Uterus (tissue), 2 donors: ENCODE data around the gene PTPRQ.

Experiments used
- POLR2A ChIP-seq, 2 donors: fragments of 450-650 bp; IDR thresholded peaks; one replicate each; pipeline ENCODE4 v1.6.1; 2016; ENCODE audit warnings: antibody characterized with exemption in 2 of 2, mild to moderate bottlenecking in 1 of 2, moderate library complexity in 1 of 2
- TF ChIP-seq, protein P1 (sequence below), 4 experiments: fragments of 200-600 bp in 2 of 4; fragments of 450-650 bp in 2 of 4; sonication (generic) in 2 of 4; IDR thresholded peaks; one replicate each; pipeline ENCODE4 v1.5.1; 2016 to 2019; ENCODE audit warnings: antibody characterized with exemption in 4 of 4, mild to moderate bottlenecking in 2 of 4, moderate library complexity in 1 of 4

DNA sequence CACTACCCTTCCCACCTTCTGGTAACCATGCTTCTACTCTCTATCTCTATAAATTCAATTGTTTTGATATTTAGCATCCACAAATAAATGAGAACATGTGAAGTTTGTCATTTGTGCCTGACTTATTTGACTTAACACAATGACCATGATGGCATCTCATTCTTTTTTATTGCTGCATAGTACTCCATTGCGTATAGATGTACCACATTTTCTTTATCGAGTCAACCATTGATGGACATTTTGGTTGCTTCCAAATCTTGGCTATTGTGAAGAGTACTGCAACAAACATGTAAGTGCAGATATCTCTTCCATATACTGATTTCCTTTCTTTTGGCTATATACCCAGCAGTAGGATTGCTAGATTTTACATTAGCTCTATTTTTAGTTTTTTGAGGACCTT lies 73.6 kb downstream of the PTPRQ start:
- TF ChIP-seq, protein P1, sequence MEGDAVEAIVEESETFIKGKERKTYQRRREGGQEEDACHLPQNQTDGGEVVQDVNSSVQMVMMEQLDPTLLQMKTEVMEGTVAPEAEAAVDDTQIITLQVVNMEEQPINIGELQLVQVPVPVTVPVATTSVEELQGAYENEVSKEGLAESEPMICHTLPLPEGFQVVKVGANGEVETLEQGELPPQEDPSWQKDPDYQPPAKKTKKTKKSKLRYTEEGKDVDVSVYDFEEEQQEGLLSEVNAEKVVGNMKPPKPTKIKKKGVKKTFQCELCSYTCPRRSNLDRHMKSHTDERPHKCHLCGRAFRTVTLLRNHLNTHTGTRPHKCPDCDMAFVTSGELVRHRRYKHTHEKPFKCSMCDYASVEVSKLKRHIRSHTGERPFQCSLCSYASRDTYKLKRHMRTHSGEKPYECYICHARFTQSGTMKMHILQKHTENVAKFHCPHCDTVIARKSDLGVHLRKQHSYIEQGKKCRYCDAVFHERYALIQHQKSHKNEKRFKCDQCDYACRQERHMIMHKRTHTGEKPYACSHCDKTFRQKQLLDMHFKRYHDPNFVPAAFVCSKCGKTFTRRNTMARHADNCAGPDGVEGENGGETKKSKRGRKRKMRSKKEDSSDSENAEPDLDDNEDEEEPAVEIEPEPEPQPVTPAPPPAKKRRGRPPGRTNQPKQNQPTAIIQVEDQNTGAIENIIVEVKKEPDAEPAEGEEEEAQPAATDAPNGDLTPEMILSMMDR (IDR thresholded peaks at IDR 0.05), result no peak
- no peak for TF ChIP-seq POLR2A (IDR thresholded peaks at IDR 0.05)
